OCI-LY7 (cell line): ENCODE measurements around the gene CUX1. TPM values are rescaled to one million over a fixed set of nuclear protein-coding genes. Genes with fewer than 3 reads are reported as not detected.
"Not testable (repeated sequence)": the region's sequence is repeated elsewhere in the genome, so short reads cannot be mapped to it uniquely, and the experiment has no call there.

Experiments
- BruUV-seq: library from RNA; stranded (reverse); fragments of 400-500 nt; replicated peaks from 2 replicates; lab custom pipeline; 2021; lab: Mats Ljungman, UMichigan
- CTCF ChIA-PET: fragments of 300-600 bp; sonication (Branson Sonifier 250); formaldehyde crosslinking; loops from one replicate; lab custom pipeline; 2022; ENCODE audit warnings: antibody characterized with exemption; ENCODE audit not compliant: unreplicated experiment; lab: Charles Lee
- POLR2A ChIA-PET: fragments of 300-600 bp; sonication (Branson Sonifier 250); formaldehyde crosslinking; loops from one replicate; lab custom pipeline; 2022; ENCODE audit warnings: antibody characterized with exemption; lab: Charles Lee
- DNase-seq: peaks from one replicate; pipeline ENCODE4 v3.0.0-alpha.2; 2015; ENCODE audit warnings: low spot score
- H2AFZ ChIP-seq: fragments of 200-600 bp; sonication (generic), shearing (Covaris generic); 2 replicates; pipeline ENCODE4 v1.6.1; 2014; ENCODE audit warnings: mild to moderate bottlenecking, antibody characterized with exemption, low read length, moderate library complexity
- H3K27ac ChIP-seq: fragments of 200-600 bp; sonication (generic); 2 replicates; pipeline ENCODE4 v1.5.1; 2014; ENCODE audit warnings: mixed run types, low read depth, mild to moderate bottlenecking, moderate library complexity, low read length, inconsistent platforms; ENCODE audit not compliant: poor library complexity, severe bottlenecking
- H3K36me3 ChIP-seq: fragments of 200-600 bp; sonication (generic); 2 replicates; pipeline ENCODE4 v1.6.1; 2014; ENCODE audit warnings: mild to moderate bottlenecking, antibody characterized with exemption, low read length, moderate library complexity, mixed read lengths; ENCODE audit not compliant: insufficient read depth
- H3K4me1 ChIP-seq: fragments of 200-600 bp; sonication (generic); 2 replicates; pipeline ENCODE4 v1.5.1; 2014; ENCODE audit warnings: mild to moderate bottlenecking, low read length; ENCODE audit not compliant: insufficient read depth, poor library complexity, severe bottlenecking
- H3K4me2 ChIP-seq: fragments of 200-600 bp; sonication (generic); 2 replicates; pipeline ENCODE4 v1.6.1; 2014; ENCODE audit warnings: mild to moderate bottlenecking, low read length
- H3K4me3 ChIP-seq: fragments of 200-600 bp; sonication (generic); 2 replicates; pipeline ENCODE4 v1.5.1; 2014; ENCODE audit warnings: mild to moderate bottlenecking, low read depth, low read length; ENCODE audit not compliant: poor library complexity, severe bottlenecking
- H3K79me2 ChIP-seq: fragments of 200-600 bp; sonication (generic); 2 replicates; pipeline ENCODE4 v1.6.1; 2016; ENCODE audit warnings: low read depth, mild to moderate bottlenecking, low read length, moderate library complexity, mixed read lengths; ENCODE audit not compliant: insufficient read depth
- H3K9me2 ChIP-seq: fragments of 200-600 bp; sonication (generic); 2 replicates; pipeline ENCODE4 v1.6.1; 2016; ENCODE audit warnings: mild to moderate bottlenecking, low read length, mixed read lengths; ENCODE audit not compliant: insufficient read depth
- H3K9me3 ChIP-seq: fragments of 200-600 bp; sonication (generic); 2 replicates; pipeline ENCODE4 v1.6.1; 2014; ENCODE audit warnings: mild to moderate bottlenecking, mixed run types, low read length, mixed read lengths
- H4K20me1 ChIP-seq: fragments of 200-600 bp; sonication (generic); 2 replicates; pipeline ENCODE4 v1.6.1; 2014; ENCODE audit warnings: mild to moderate bottlenecking, antibody characterized with exemption, low read length, moderate library complexity, mixed read lengths; ENCODE audit not compliant: insufficient read depth
- EZH2phosphoT487 ChIP-seq: fragments of 200-600 bp; sonication (generic); IDR thresholded peaks from 2 replicates; pipeline ENCODE4 v1.6.1; 2018; ENCODE audit warnings: low read depth, borderline replicate concordance, mild to moderate bottlenecking, mixed run types, antibody characterized with exemption, low read length, moderate library complexity, mixed read lengths
- intact Hi-C: fragments of 100-400 bp; cut with micrococcal nuclease; formaldehyde crosslinking; loops from one replicate; pipeline ENCODE4 v1.10.0; 2022; ENCODE audit not compliant: unreplicated experiment
- total RNA-seq, 2 experiments: library from RNA; depleted of rRNA in 1 of 2; stranded (reverse); fragments of >200 nt in 1 of 2; shearing (Covaris generic) in 1 of 2; gene quantifications; 2 replicates each; pipeline ENCODE4 v1.2.3, GENCODE V29; 2014 to 2022
- TF ChIP-seq, protein P1 (sequence below): fragments of 200-600 bp; sonication (generic); conservative IDR thresholded peaks from 2 replicates; pipeline ENCODE4 v1.5.1; 2014; ENCODE audit warnings: mild to moderate bottlenecking, antibody characterized with exemption, low read length, moderate library complexity, mixed read lengths

CUX1 gene
- total RNA-seq, 2 experiments from 2014 or later = 143 to 199 TPM

DNA sequence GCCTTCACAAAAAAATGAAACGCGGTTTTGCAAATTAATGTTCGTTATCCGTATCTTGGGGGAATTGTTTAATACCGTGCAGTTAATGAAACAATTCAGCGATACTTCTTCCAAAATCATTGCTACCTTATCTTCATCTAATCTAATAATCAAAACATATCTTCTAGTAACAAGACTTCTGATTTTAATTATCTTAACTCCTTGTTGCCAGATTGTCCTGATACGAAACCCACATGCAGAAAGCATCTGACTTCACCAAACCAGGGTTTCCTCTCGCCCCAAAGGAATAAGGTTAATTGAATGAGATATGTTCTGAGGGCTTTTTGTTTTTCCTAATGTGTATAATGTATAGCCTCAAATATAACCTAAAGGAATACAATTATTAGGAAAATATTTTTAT is 364.1 kb downstream of the CUX1 start:
- peaks cover 97% of the 10 kb centered on the region for H3K36me3 ChIP-seq
- H3K4me3 ChIP-seq = no peak overlapping the region
- no peak overlapping the region for H3K4me2 ChIP-seq
- H4K20me1 ChIP-seq = no peaks in the 10 kb centered on the region
- H3K79me2 ChIP-seq = no peaks in the 10 kb centered on the region
- intact Hi-C loops = no loop called here
- no peak for DNase-seq
- ChIA-PET CTCF (no interaction called here), POLR2A (interaction anchor here (0.6 kb wide), 1 partner anchor 91 kb away, joined by 3 read pairs; no protein-coding TSS in a partner anchor)
- no peaks in the 10 kb centered on the region for H3K4me1 ChIP-seq
- H3K27ac ChIP-seq = no peak overlapping the region
- no peaks in the 10 kb centered on the region for H3K9me3 ChIP-seq
- H2AFZ ChIP-seq = no peak overlapping the region
- TF ChIP-seq EZH2phosphoT487 = no peak
- TF ChIP-seq, protein P1, sequence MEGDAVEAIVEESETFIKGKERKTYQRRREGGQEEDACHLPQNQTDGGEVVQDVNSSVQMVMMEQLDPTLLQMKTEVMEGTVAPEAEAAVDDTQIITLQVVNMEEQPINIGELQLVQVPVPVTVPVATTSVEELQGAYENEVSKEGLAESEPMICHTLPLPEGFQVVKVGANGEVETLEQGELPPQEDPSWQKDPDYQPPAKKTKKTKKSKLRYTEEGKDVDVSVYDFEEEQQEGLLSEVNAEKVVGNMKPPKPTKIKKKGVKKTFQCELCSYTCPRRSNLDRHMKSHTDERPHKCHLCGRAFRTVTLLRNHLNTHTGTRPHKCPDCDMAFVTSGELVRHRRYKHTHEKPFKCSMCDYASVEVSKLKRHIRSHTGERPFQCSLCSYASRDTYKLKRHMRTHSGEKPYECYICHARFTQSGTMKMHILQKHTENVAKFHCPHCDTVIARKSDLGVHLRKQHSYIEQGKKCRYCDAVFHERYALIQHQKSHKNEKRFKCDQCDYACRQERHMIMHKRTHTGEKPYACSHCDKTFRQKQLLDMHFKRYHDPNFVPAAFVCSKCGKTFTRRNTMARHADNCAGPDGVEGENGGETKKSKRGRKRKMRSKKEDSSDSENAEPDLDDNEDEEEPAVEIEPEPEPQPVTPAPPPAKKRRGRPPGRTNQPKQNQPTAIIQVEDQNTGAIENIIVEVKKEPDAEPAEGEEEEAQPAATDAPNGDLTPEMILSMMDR = no peak
- BruUV-seq = TSS peak; percentile 36
- H3K9me2 ChIP-seq = no peaks in the 10 kb centered on the region

DNA sequence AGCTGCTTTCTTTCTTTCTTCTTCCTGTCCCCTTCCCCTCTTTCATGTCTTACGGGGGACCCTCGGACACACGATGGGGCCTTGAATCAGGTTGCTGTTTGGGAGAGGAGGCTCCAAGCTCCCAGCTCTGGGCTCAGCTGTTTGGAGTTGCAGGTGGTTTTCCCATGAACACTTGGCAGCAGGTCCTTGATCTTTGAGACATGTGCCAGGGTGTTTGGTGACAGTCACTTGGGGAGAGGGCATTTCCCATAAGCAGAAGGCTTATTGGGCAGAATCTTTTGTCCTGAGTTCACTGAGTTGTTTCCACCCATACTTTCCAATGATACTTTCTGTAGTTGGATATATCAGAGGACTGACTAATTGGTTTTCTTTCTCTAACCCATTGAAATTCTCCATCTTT is 364.6 kb downstream of the CUX1 start:
- Histone ChIP-seq H3K27ac (no peak overlapping the region), H3K9me3 (no peaks in the 10 kb centered on the region), H3K4me3 (no peak overlapping the region), H3K4me1 (no peaks in the 10 kb centered on the region), H2AFZ (no peak overlapping the region), H3K79me2 (no peaks in the 10 kb centered on the region), H3K36me3 (peaks cover 97% of the 10 kb centered on the region), H4K20me1 (no peaks in the 10 kb centered on the region), H3K9me2 (no peaks in the 10 kb centered on the region), H3K4me2 (no peak overlapping the region)
- no TSS peak for BruUV-seq
- no peak for DNase-seq
- POLR2A ChIA-PET = interaction anchor here (0.6 kb wide), 1 partner anchor 114 kb away, joined by 3 read pairs; no protein-coding TSS in a partner anchor
- intact Hi-C loops = no loop called here
- CTCF ChIA-PET = interaction anchor here (0.6 kb wide), 1 partner anchor 842 kb away, joined by 3 read pairs; no protein-coding TSS in a partner anchor
- no peak for TF ChIP-seq EZH2phosphoT487
- TF ChIP-seq, protein P1 = no peak

DNA sequence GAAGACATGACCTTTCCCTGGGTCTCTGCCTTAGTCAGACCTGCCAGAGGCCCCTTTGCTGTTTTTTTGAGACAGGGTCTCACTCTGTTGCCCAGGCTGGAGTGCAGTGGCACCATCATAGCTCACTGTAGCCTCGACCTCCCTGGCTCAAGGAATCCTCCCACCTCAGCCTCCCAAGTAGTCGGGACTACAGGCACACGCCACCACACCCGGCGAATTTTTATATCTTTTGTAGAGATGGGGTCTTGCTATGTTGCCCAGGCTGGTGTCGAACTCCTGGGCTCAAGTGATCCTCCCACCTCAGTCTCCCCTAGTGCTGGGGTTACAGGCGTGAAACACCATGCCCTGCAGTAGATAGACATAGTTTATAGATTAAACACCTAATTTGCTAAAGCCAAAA is 366.4 kb downstream of the CUX1 start:
- DNase-seq, H2AFZ ChIP-seq, CTCF ChIA-PET, H3K9me2 ChIP-seq, H3K4me3 ChIP-seq, intact Hi-C loops, H3K4me2 ChIP-seq, H3K4me1 ChIP-seq, H3K9me3 ChIP-seq, H3K27ac ChIP-seq, POLR2A ChIA-PET, H4K20me1 ChIP-seq, H3K79me2 ChIP-seq, BruUV-seq: not testable (repeated sequence)
- H3K36me3 ChIP-seq = peaks cover 98% of the 10 kb centered on the region
